Lung (tissue), 12 donors: Measurements from ENCODE around the gene FBN2. TPM values are rescaled to one million over a fixed set of nuclear protein-coding genes. Genes with fewer than 3 reads are reported as not detected.

Experiments used
- ATAC-seq: fragments of 200-7000 bp; cut with Tn5 transposase; one replicate; pipeline ENCODE4 v1.9.1; 2020; ENCODE audit warnings: moderate number of reproducible peaks; ENCODE audit not compliant: insufficient read depth, low FRiP score
- DNase-seq, 3 donors: peaks; one replicate each; pipeline ENCODE4 v3.0.0-alpha.2; 2013 to 2017
- H3K27ac ChIP-seq, 2 donors: one replicate each; pipeline ENCODE4 v1.5.1; 2013; ENCODE audit warnings: mild to moderate bottlenecking in 2 of 2, moderate library complexity in 2 of 2, control low read depth in 1 of 2, inconsistent platforms in 1 of 2, low read depth in 1 of 2, low read length in 1 of 2
- H3K27me3 ChIP-seq, 3 donors: one replicate each; pipeline ENCODE4 v1.5.1; 2013; ENCODE audit warnings: low read length in 2 of 3; ENCODE audit not compliant: control insufficient read depth in 3 of 3, insufficient read depth in 3 of 3
- H3K36me3 ChIP-seq, 4 donors: one replicate each; pipeline ENCODE4 v1.5.1; 2013; ENCODE audit warnings: low read length in 4 of 4, mild to moderate bottlenecking in 1 of 4, moderate library complexity in 1 of 4; ENCODE audit not compliant: control insufficient read depth in 4 of 4, insufficient read depth in 4 of 4
- H3K4me1 ChIP-seq, 5 donors: one replicate each; pipeline ENCODE4 v1.5.1; 2013; ENCODE audit warnings: low read length in 5 of 5, mild to moderate bottlenecking in 2 of 5, moderate library complexity in 1 of 5; ENCODE audit not compliant: control insufficient read depth in 5 of 5, insufficient read depth in 5 of 5
- H3K4me3 ChIP-seq: one replicate; pipeline ENCODE4 v1.5.1; 2013; ENCODE audit warnings: mild to moderate bottlenecking, control low read depth, moderate library complexity
- H3K9ac ChIP-seq, 2 donors: one replicate each; pipeline ENCODE4 v1.5.1; 2013; ENCODE audit warnings: low read length in 2 of 2, control low read depth in 1 of 2; ENCODE audit not compliant: insufficient read depth in 1 of 2
- H3K9me3 ChIP-seq, 4 donors: one replicate each; pipeline ENCODE4 v1.5.1; 2013; ENCODE audit warnings: low read length in 3 of 4, mild to moderate bottlenecking in 1 of 4, moderate library complexity in 1 of 4; ENCODE audit not compliant: control insufficient read depth in 4 of 4, insufficient read depth in 3 of 4
- CTCF ChIP-seq: IDR thresholded peaks from 2 replicates; pipeline ENCODE4 v1.5.1; 2012; ENCODE audit warnings: mild to moderate bottlenecking; ENCODE audit errors: control extremely low read depth, extremely low read depth
- WGBS, 2 donors: extraction: QIAGEN DNeasy Blood & Tissue Kit; methylation state at CpG; one replicate each; pipeline ENCODE4 v1.1.7; 2013; 5-methylcytosine and 5-hydroxymethylcytosine counted together
- polyA plus RNA-seq, 2 donors: library from polyadenylated mRNA; stranded (reverse); fragments of 200-250 nt; gene quantifications; one replicate each; pipeline ENCODE4 v1.2.1, GENCODE V29; 2013
- total RNA-seq, 2 donors: library from RNA; depleted of rRNA in 1 of 2; stranded (reverse); fragments of >200 nt in 1 of 2; gene quantifications; one replicate each; pipeline ENCODE4 v1.2.1, GENCODE V29; 2014 to 2021
- donor health status: control.
- donor health status: control.
- donor health status: Bipolar disorder and iron deficiency.
- donor health status: healthy.
- donor health status: DM: yes; HTN: yes; CAD: no.

The FBN2 gene
- total and polyA plus RNA-seq, 4 donors, result 0.06 to 13.1 (median 1.1) TPM

- TF ChIP-seq CTCF, result no peak
- no peaks in the 10 kb centered on the region for H3K4me1 ChIP-seq
- no peak overlapping the region for H3K4me3 ChIP-seq
- H3K27ac ChIP-seq, result peak overlapping the region in 1 of 2 donors; percentile 78
- WGBS, 2 donors, result 88 to 93% methylated on average over 8 of the region's 8 CpGs
- H3K36me3 ChIP-seq, result peaks cover 0 to 3% (median 0%) of the 10 kb centered on the region in 4 donors
- peaks cover 0 to 2% (median 0%) of the 10 kb centered on the region in 4 donors for H3K9me3 ChIP-seq
- H3K27me3 ChIP-seq, result no peaks in the 10 kb centered on the region
- H3K9ac ChIP-seq, result no peak overlapping the region
- DNase-seq (no peak), ATAC-seq (no peak)
Observed at GRCh38 chr5:128395073-128395472, 143.0 kb downstream of the FBN2 start.

GRCh38 chr5:128384068-128384467 lies 154.0 kb downstream of the FBN2 start:
- DNase-seq (no peak), ATAC-seq (no peak)
- Histone ChIP-seq H3K4me1 (no peaks in the 10 kb centered on the region), H3K27me3 (no peaks in the 10 kb centered on the region), H3K9me3 (peaks cover 0 to under 1% (median 0%) of the 10 kb centered on the region in 4 donors), H3K4me3 (no peak overlapping the region), H3K27ac (no peak overlapping the region), H3K9ac (no peak overlapping the region), H3K36me3 (no peaks in the 10 kb centered on the region)
- no peak for TF ChIP-seq CTCF
- WGBS, 2 donors, result 92 to 94% methylated on average over 2 of the region's 2 CpGs

- no peak for ATAC-seq
- 76 to 89% methylated on average over 3 of the region's 3 CpGs for WGBS, 2 donors
- TF ChIP-seq CTCF, result no peak
Observed at GRCh38 chr5:128380337-128380736, 157.7 kb downstream of the FBN2 start.

GRCh38 chr5:128378632-128379031 lies 159.4 kb downstream of the FBN2 start:
- Histone ChIP-seq H3K27ac (no peak overlapping the region), H3K4me1 (no peaks in the 10 kb centered on the region), H3K9ac (no peak overlapping the region), H3K9me3 (no peaks in the 10 kb centered on the region), H3K27me3 (no peaks in the 10 kb centered on the region), H3K36me3 (peaks cover 0 to 4% (median 2%) of the 10 kb centered on the region in 4 donors), H3K4me3 (no peak overlapping the region)
- ATAC-seq (no peak), DNase-seq (no peak)
- TF ChIP-seq CTCF, result no peak
- WGBS, 2 donors, result 90 to 92% methylated on average over 1 of the region's 1 CpG

More at GRCh38 chr5:128380337-128380736, 157.7 kb downstream of the FBN2 start:
- peaks cover 0 to 4% (median 2%) of the 10 kb centered on the region in 4 donors for H3K36me3 ChIP-seq
- no peak overlapping the region for H3K4me3 ChIP-seq
- no peak for DNase-seq
- H3K27ac ChIP-seq, result no peak overlapping the region
- no peaks in the 10 kb centered on the region for H3K4me1 ChIP-seq
- H3K9ac ChIP-seq, result no peak overlapping the region
- no peaks in the 10 kb centered on the region for H3K9me3 ChIP-seq
- H3K27me3 ChIP-seq, result no peaks in the 10 kb centered on the region
